ENCODE measurements around the gene ATXN1.
A peak's percentile ranks its signal among the peaks of the same experiment; 100 is the strongest.

The ATXN1 gene

DNA sequence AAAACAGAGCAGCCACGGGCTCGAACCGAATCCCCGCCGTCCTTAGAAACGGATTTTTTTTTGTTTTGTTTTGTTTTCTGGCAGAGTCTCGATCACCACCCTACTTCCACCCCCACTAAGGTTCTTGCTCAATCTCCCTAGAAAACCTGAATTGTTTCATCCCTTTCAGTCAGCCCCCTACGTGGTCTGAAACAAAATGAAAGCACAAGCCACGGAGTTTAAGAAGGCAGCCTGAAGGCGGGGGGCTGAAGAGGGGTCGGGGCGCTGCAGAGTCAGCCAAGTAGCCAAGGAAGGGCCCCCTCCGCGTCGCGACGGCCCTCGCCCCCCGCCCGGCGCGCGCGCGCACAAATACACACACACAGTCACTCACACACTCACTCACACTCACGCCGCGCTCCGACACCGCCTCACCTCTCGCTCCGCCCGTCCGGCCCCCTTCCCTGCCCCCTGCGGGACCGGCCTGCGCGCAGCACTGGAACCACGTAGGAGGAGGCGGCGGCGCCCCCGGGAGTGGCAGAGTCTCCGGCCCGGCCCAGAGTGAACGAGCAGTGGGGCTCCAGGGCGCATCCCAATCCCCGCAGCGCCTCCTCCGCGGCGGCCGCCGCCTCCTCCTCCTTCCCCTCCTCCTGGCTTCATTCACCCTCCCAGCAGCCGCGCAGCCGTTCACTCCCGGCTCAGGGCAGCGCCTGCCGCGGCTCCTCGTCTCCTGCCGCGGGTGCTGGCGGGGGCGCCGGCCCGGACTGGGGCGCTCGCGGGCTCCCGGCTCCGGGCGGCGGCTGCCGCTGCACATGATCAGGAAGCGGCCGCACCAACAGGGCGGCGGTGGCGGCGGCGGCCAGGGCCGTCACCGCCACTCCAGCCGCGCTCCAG is 1.4 kb downstream of the ATXN1 start:
- Mint-ChIP-seq H3K27ac (peak overlapping the region; percentile 90), H3K9me3 (no peaks in the 10 kb centered on the region), H3K4me3 (peak overlapping the region; percentile 94), H3K4me1 (peaks cover 65% of the 10 kb centered on the region), H3K36me3 (ENCODE audit: low read depth) (peaks cover 12% of the 10 kb centered on the region), H3K27me3 (no peaks in the 10 kb centered on the region)
- ATAC-seq (peak; percentile 35), DNase-seq (peak; percentile 74)

DNA sequence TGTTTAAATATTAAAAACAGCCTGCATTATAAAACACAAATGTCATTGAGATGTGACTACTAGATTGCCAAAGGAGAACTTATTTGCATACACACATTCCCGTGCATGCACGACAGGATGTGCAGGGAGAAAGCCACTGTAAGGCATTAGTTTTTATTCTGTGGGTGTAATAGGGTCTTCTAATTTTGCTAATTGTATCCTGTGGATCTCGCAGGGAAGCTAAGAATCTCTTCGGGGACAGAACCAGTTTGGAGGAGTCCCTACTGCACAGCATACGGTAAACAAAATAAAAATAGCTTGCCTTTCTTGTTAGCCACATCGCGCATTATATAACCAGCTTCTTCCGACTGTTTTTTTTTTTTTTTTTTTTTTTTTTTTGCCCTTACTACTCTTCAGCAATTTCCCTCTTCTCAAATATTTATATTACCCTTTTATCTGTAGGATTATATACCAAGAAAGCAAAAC is 2.0 kb downstream of the ATXN1 start:
- Mint-ChIP-seq H3K27ac (peak overlapping the region; percentile 90), H3K36me3 (ENCODE audit: low read depth) (peaks cover 13% of the 10 kb centered on the region)
- DNase-seq = no peak

DNA sequence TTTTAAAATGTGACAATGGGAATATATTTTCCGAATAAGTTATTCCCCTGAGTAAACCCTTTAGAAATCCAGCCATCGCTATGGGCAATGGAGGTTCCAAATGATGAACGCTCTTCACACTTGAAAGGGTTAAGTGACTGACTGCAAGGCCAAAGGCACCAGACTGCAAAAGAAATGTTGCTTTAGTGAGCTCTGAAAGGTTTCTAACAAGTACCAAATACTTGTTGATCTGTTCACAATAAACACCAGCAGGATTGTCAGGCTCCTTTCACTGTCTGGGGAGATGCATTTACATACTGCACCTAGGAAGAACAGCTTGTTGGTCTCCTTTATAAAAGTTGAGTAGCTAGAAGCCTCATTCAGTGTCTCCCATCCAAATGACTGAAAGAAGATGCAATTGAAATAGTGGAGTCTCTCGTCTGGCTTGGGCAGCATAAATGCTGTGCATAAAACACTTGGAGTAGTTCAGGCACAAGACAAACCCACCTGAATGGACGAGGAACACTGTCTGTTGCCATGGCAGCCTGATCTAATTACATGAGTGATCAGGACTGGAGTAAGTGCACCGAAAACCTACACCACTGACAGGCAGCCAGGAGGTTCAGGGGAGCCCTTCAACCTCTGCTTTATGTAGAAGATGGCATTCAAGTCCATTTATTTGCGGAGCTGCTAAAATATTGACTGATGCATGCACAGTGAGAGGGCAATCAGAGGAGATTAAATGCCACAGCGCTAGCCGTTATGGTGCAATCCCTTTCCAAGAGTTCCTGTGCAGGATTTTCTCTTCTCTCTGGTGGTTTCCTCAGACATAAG is 2.9 kb downstream of the ATXN1 start:
- Mint-ChIP-seq H3K27ac (peak overlapping the region; percentile 17), H3K4me1 (peaks cover 53% of the 10 kb centered on the region), H3K9me3 (no peaks in the 10 kb centered on the region), H3K27me3 (no peaks in the 10 kb centered on the region), H3K36me3 (ENCODE audit: low read depth) (peaks cover 13% of the 10 kb centered on the region), H3K4me3 (peak overlapping the region; percentile 94)
- DNase-seq (no peak), ATAC-seq (no peak)

More for the DNA sequence above, 2.0 kb downstream of the ATXN1 start:
- Mint-ChIP-seq H3K9me3 (no peaks in the 10 kb centered on the region), H3K4me1 (peaks cover 59% of the 10 kb centered on the region), H3K4me3 (peak overlapping the region; percentile 94), H3K27me3 (no peaks in the 10 kb centered on the region)
- ATAC-seq = no peak

DNA sequence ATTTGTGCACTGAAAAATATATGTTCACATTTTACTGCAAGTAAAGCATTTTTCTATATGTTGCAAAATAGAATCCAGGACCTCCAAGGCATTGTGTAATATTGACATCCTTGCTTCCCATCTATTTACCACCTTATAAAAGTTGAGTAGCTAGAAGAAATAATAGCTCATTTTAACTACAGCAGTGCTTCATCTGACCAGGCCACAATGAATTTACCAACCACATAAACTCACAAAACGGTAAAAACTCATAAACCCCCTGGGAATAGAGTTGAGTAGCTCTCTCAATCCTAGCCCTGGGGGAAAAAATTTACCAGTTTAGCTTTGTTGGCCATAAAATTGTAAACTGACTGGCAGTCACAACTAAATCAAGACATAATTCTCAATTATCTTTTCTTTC is 3.9 kb downstream of the ATXN1 start:
- no peak for DNase-seq
- H3K4me3 Mint-ChIP-seq = peak overlapping the region; percentile 36
- H3K36me3 Mint-ChIP-seq (ENCODE audit: low read depth) = peaks cover 18% of the 10 kb centered on the region
- no peaks in the 10 kb centered on the region for H3K9me3 Mint-ChIP-seq
- no peak for ATAC-seq
- H3K4me1 Mint-ChIP-seq = peaks cover 55% of the 10 kb centered on the region
- no peak overlapping the region for H3K27ac Mint-ChIP-seq
- no peaks in the 10 kb centered on the region for H3K27me3 Mint-ChIP-seq

DNA sequence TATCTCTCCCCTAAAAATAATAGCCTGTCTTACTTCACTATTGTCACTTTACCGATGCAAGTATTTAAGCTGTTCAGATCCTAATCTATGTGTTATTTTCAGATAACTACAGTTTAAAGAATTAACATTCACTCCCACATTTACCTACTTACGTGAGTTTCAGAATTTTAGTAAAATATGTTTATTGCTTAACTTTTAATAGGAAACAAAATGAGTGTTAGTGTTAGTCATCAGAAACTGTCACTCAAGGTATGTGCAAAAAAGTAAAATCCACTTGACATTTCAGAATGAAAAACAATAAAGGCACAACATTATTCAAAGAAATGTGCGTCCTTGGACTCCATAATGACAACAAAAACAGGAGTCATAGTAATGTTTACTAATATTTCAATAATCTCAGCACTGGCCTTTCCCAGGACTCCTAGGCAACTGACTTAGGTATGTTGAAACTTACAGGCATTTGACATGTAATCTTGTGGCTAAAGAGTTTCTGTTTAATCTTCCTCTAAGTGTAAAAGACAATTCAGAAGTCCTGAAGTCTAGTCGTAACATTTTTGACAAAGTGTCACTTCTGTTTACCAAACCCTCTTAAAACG is 4.5 kb downstream of the ATXN1 start:
- Mint-ChIP-seq H3K4me3 (peak overlapping the region; percentile 36), H3K36me3 (ENCODE audit: low read depth) (peaks cover 19% of the 10 kb centered on the region), H3K27ac (no peak overlapping the region), H3K27me3 (no peaks in the 10 kb centered on the region), H3K4me1 (peaks cover 55% of the 10 kb centered on the region), H3K9me3 (no peaks in the 10 kb centered on the region)
- no peak for DNase-seq
- no peak for ATAC-seq

DNA sequence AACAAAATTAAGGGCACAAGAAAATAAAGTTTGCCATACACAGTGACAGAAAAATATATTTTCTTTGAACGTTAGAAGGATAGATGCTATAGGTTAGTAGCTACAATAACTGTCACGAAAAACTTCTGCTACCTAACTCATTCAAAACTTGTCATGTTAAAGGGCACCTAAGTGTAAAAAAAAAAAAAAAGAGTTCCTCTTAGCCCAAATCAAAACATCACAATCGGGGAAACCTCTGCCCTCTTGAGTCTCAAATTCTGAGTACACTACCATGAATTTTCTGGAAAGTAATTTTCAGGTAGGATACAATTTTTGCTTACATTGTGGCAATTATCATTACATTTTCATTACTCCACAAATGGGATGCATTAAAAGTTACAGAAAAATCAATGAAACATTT is 5.7 kb downstream of the ATXN1 start:
- Mint-ChIP-seq H3K27me3 (no peaks in the 10 kb centered on the region), H3K27ac (no peak overlapping the region), H3K4me3 (no peak overlapping the region), H3K4me1 (peaks cover 58% of the 10 kb centered on the region), H3K9me3 (no peaks in the 10 kb centered on the region), H3K36me3 (ENCODE audit: low read depth) (peaks cover 24% of the 10 kb centered on the region)
- ATAC-seq (no peak), DNase-seq (no peak)

DNA sequence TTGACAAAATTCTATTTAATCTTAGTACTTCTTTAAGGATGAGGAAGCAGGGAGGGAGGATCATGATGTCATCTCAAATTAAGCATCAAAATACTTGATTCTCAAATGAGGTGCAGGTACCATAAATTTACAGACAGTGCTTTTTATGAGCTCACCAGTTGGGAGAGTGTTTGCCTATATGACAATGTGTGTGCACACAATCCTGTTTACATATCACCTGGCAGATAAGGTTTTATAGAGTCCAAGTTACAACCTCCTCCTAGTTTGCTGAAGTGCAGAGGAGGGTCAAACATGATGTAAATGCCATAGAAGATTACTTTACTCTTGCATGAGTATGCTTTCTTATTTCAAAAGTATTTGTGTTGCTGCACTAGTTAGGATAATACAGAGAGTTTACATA is 6.4 kb downstream of the ATXN1 start:
- peaks cover 60% of the 10 kb centered on the region for H3K4me1 Mint-ChIP-seq
- H3K4me3 Mint-ChIP-seq = no peak overlapping the region
- no peak for DNase-seq
- peaks cover 25% of the 10 kb centered on the region for H3K36me3 Mint-ChIP-seq (ENCODE audit: low read depth)
- H3K27ac Mint-ChIP-seq = no peak overlapping the region
- H3K9me3 Mint-ChIP-seq = no peaks in the 10 kb centered on the region
- H3K27me3 Mint-ChIP-seq = no peaks in the 10 kb centered on the region
- no peak for ATAC-seq

DNA sequence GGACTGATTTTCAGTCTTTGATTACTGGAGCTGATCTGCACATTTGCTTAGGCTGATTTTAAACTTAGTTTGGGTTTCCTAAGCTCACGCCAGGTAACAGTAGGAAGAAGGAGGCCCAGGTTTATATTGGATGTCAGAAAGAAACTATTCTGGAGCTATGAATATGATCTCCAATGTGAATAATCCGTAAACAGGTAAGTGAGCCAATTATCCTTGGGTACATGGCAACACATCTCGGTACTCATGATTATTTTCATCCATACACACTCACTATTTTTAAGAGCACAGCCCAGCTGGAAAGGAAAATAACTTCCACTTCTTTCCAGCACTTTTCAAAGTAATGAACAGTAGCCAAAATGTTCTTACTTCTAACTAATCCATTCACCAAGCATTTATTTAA is 7.0 kb downstream of the ATXN1 start:
- Mint-ChIP-seq H3K36me3 (ENCODE audit: low read depth) (peaks cover 28% of the 10 kb centered on the region), H3K4me1 (peaks cover 61% of the 10 kb centered on the region)

DNA sequence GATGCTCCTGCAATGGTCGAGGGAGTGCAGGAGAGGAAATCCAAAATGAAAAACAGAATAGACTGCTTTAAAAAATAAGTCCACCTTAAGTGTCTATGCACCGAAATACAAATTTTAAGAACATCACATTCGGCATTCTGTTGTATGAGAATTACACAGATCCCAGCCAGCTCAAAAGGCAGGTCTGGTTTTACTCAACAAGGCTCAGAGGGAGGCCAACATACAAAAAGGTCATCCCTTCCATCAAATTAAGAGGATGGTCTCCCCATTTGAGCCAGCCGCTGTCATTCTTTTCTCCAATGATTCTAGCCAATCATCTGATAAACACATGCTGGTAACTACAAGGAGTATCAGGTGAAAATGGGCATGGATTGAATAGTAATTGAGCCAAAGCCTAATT is 7.9 kb downstream of the ATXN1 start:
- H3K4me3 Mint-ChIP-seq = no peak overlapping the region
- H3K27ac Mint-ChIP-seq = no peak overlapping the region
- H3K36me3 Mint-ChIP-seq (ENCODE audit: low read depth) = peaks cover 34% of the 10 kb centered on the region
- no peaks in the 10 kb centered on the region for H3K9me3 Mint-ChIP-seq
- no peak for ATAC-seq
- peaks cover 55% of the 10 kb centered on the region for H3K4me1 Mint-ChIP-seq
- no peaks in the 10 kb centered on the region for H3K27me3 Mint-ChIP-seq
- DNase-seq = no peak

More for the DNA sequence above, 7.0 kb downstream of the ATXN1 start:
- Mint-ChIP-seq H3K4me3 (no peak overlapping the region), H3K27ac (no peak overlapping the region), H3K9me3 (no peaks in the 10 kb centered on the region), H3K27me3 (no peaks in the 10 kb centered on the region)
- DNase-seq = no peak
- ATAC-seq = no peak

DNA sequence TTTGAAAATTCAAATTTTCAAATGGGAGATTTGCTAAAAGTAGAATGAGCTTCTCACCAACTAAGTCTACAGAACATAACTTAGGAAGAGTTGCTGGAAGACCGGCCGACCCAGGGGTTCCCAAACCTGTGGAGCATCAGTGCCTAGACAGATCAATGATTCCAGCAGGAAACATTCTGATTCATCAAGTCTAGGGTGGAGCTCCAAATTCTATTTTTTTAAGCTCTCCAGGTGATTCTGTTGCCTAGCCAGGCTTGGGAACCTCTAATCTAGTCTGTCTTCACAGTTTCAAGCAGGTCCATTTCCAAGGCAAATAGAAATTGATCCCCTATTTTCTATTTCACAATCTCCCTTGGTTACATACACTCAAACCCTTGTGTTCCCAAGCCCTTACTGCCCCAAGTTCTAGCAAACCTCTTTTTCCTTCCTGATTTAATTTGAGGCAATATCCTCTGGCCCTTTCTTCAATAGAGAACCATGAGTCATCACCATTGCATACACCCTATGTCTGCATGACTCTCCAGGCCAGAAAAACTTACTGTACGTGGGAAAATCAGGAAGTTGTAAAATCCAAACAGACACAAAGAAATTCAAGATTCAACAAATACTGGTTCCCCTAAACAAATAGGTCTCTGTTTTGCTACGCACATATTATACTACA is 8.9 kb downstream of the ATXN1 start:
- H3K9me3 Mint-ChIP-seq = no peaks in the 10 kb centered on the region
- peaks cover 34% of the 10 kb centered on the region for H3K36me3 Mint-ChIP-seq (ENCODE audit: low read depth)
- no peak overlapping the region for H3K4me3 Mint-ChIP-seq
- H3K27me3 Mint-ChIP-seq = no peaks in the 10 kb centered on the region
- ATAC-seq = no peak
- H3K4me1 Mint-ChIP-seq = peaks cover 52% of the 10 kb centered on the region
- no peak for DNase-seq
- peak overlapping the region; percentile 30 for H3K27ac Mint-ChIP-seq

DNA sequence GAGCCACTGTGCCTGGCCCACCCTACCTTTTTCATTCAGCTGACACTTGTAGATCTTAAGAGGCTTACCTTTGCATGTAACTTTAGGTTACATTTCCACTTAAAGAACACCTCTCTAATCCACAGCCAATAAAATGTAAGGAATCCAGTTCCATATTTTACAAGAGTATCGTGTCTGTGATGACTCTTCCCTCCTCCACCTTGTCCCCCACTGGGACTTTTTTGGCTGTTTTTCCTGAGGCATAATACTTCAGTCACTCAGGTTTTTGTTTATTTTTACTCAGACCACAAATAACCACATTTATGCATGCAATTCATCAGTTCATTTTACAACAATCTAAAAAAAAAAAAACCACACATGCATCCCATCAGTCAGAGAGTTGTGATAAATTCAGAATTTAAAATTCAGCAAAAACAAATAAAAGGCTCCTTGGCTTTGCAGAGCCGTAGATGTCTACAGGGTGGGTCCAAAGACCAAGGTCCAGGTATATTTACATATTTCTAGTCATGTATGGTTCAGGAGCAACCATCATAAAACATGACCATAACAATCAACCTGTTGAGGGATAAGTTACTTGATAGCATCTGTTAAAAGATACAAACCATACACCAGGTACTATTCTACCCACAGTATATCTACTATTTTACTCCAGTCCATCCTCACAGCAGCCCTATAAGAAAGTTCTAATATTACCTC is 9.9 kb downstream of the ATXN1 start:
- Mint-ChIP-seq H3K27me3 (no peaks in the 10 kb centered on the region), H3K4me1 (peaks cover 45% of the 10 kb centered on the region), H3K4me3 (no peak overlapping the region), H3K27ac (no peak overlapping the region), H3K9me3 (no peaks in the 10 kb centered on the region), H3K36me3 (ENCODE audit: low read depth) (peaks cover 28% of the 10 kb centered on the region)
- no peak for ATAC-seq
- no peak for DNase-seq

DNA sequence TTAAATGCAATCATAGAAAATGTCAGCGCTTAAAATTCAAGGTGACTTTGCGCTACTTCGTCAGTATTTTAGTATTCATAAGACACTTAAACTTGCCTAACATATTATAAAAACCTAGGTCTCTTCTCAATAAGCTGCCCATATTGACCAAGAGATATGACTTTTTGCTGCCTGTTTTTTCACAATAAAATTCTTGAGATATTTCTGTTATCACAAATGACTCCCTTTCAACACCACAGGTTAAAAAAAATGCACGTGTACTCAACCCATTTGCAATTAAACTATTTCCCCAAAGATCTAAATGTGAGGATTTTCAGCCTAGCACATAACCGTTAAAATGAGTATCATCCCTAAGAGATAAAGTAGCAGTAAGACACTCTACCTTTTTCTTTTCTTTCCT is 10.7 kb downstream of the ATXN1 start:
- Mint-ChIP-seq H3K4me1 (peaks cover 46% of the 10 kb centered on the region), H3K27ac (no peak overlapping the region), H3K4me3 (no peak overlapping the region), H3K36me3 (ENCODE audit: low read depth) (peaks cover 27% of the 10 kb centered on the region), H3K27me3 (no peaks in the 10 kb centered on the region), H3K9me3 (no peaks in the 10 kb centered on the region)
- ATAC-seq (no peak), DNase-seq (no peak)

DNA sequence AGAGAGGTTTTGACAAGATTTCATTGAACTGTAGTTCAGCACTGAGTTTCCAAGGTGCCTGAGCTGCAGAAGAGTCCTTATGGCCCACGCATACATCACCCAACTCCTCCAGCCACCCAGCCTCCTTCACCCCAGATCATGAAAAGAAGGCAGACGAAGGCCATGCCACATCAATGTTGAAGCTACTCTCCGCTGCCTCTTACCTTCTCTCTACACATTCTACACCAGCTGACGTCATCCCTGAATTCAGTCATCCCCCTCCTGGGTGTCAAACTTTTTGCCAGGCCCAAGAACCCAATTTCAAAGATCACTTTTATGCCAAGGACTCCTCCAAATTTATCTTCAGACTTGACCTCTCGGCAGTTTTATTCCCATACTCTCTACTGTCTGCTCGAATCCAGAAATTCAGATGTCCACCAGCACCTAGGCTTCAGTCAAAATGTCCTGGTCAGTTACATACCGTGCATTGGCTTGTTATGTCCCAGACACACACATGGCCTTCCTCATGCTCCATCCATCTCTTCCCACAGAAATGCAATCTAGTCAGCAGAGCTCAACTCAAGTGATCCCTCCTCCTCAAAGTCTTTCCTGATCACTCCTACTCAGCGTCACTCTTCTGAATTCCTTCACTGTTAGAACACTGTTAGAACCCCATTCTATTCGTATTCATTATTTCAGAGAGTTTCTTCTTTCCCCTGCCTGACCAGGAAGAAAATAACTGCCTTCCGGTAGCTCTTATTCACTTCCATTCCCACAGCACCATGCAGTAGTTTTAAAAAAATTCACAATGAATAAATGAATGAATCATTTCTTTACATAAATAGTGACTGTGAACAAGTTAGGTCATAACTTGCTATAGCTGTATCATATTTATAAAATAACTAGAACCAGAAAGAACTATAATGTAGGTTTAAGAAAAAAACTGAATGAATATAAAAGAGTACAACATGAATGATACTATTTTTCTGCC is 11.5 kb downstream of the ATXN1 start:
- Mint-ChIP-seq H3K4me1 (peaks cover 44% of the 10 kb centered on the region), H3K36me3 (ENCODE audit: low read depth) (peaks cover 27% of the 10 kb centered on the region), H3K27ac (no peak overlapping the region), H3K9me3 (no peaks in the 10 kb centered on the region), H3K27me3 (no peaks in the 10 kb centered on the region), H3K4me3 (no peak overlapping the region)
- DNase-seq (no peak), ATAC-seq (no peak)
